GM20431 (cell line): ENCODE measurements around the gene SLC5A12.

Source experiments
- in situ Hi-C: fragments of 300-500 bp; cut with MseI, MboI; formaldehyde crosslinking; loops from one replicate; pipeline ENCODE4 v1.15.0; 2020; ENCODE audit warnings: low sequenced_read_pairs; ENCODE audit not compliant: unreplicated experiment

SLC5A12 gene

GRCh38 chr11:26665036-26665435, 56.8 kb downstream of the SLC5A12 start:
- in situ Hi-C loops, result no loop called here

DNA sequence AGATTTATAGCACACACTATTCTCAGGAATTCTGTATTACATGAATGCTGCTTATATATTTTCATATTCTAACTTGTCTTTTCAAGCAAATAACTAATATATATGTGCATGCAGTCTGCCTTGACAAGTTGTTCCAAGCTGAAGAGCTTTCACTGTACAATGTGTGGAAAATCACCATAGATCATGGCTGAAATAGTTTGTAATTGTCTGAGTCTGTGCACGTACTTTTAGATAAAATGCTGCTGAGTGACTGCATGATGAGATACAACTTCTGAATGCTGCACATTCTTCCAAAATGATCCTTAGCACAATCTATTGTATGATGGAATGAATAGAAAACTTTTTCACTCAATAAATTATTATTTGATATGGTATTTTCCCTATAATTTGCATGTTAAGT, 58.9 kb downstream of the SLC5A12 start:
- in situ Hi-C loops, result no loop called here

- in situ Hi-C loops, result no loop called here
These were observed 66.6 kb downstream of the SLC5A12 start for GRCh38 chr11:26655287-26655686.

DNA sequence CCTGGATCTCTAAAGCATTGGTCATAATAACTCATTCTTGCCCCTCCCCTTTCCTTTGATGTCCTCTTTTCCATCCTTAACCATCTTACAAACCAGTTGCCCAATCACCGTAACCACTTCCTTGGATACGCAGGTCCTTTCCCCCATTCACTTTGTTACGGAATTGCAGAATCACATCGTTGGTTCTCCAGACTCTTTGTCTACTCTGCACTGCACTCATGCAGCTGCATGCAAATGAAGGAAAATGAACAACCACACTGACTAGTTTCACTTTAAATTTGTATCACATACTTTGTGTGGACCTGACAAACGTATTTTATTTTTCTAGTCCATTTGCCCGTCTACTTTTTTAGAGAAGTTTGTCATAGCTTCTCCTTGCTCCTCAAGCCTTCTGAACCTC, 69.9 kb downstream of the SLC5A12 start:
- in situ Hi-C loops, result no loop called here

DNA sequence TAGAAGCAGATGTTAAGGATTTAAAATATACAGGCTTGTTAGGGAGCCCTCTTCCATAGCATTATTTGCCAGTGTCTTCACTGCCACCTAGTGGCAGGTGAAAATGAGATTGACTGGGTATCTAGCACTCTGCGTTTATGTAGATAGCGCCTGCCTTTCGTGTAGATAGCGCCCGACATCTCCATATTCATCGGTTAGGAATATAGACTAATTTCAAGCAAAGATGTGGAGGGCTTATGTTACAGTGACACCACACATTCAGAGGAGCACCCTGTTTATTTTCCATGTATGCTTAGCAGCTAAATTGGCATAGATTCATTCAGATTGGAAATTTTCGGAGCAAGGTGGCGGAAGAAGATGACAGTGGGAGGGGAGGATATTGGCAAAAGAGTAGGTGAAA, 72.0 kb downstream of the SLC5A12 start:
- in situ Hi-C loops, result loop anchor here (25.0 kb wide), 1 partner anchor 363 kb away; no protein-coding TSS in a partner anchor

- in situ Hi-C loops, result loop anchor here (25.0 kb wide), 1 partner anchor 356 kb away; no protein-coding TSS in a partner anchor
These were observed 78.5 kb downstream of the SLC5A12 start for GRCh38 chr11:26643314-26643713.

GRCh38 chr11:26632691-26633159, 89.1 kb downstream of the SLC5A12 start:
- in situ Hi-C loops, result loop anchor here (25.0 kb wide), 1 partner anchor 345 kb away; no protein-coding TSS in a partner anchor

DNA sequence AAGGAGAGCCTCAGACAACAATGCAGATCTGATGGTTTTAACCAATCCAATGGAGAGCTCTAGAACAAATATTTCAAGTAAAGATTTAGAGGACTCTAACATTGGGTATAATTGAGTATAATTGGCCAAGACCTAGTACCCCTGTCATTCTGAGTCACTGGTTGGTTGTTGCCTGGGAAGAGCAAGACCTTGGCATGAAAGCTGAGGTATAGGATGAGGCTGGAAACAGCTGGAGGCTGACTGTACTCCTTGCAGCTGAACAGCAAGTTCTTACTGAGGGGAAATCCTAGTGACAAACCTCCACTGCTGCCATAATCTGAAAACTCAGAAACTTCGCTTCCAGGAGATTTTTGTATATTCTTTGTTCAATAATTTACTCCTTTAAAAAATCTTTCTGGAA, 95.5 kb downstream of the SLC5A12 start:
- in situ Hi-C loops, result loop anchor here (25.0 kb wide), 1 partner anchor 339 kb away; no protein-coding TSS in a partner anchor

- in situ Hi-C loops, result no loop called here
These were observed 98.7 kb downstream of the SLC5A12 start for GRCh38 chr11:26623076-26623659.

DNA sequence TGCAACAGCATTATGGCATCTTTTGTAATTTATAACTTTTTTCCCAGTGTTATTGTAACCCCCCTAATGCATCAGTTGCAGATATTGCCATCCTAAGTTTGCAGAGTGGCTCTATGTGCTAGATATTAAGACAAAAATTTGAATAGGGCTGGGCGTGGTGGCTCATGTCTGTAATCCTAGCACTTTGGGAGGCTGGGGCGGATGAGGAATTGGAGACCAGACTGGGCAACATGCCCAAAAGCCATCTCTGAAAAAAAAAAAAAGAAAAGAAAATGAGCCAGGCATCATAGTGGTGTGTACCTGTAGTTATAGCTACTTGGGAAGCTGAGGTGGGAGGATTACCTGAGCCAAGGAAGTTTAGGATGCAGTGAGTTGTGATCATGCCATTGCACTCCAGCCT, 99.7 kb downstream of the SLC5A12 start:
- in situ Hi-C loops, result no loop called here

- in situ Hi-C loops, result no loop called here
These were observed 100.7 kb downstream of the SLC5A12 start for GRCh38 chr11:26621132-26621531.

- in situ Hi-C loops, result no loop called here
These were observed 101.4 kb downstream of the SLC5A12 start for GRCh38 chr11:26620282-26621045.

DNA sequence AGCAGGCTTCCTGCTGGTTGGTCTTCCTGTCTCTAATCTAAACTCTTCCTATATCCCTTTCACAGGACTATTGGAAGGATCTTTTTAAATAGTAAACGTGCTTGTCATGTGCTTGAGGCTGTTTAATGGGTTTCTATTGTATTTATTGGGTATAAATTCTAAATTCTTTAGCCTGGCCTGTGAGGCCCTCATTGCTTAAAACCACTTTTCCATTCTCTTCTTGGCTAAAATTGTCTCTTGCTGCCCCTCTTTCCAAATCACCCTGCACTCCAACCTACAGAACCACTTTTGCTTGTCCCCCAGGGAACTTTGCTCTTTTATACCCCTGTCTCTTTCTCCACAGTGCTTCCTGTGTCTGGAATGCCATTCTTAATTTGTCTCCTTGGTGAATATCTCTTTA, 103.4 kb downstream of the SLC5A12 start:
- in situ Hi-C loops, result no loop called here
